ENCODE results near the gene FXN. TPM values are rescaled to one million over a fixed set of nuclear protein-coding genes. Genes with fewer than 3 reads are reported as not detected.

The FXN gene
- total RNA-seq, 1 experiment from 2014 or later = 17.8 TPM

DNA sequence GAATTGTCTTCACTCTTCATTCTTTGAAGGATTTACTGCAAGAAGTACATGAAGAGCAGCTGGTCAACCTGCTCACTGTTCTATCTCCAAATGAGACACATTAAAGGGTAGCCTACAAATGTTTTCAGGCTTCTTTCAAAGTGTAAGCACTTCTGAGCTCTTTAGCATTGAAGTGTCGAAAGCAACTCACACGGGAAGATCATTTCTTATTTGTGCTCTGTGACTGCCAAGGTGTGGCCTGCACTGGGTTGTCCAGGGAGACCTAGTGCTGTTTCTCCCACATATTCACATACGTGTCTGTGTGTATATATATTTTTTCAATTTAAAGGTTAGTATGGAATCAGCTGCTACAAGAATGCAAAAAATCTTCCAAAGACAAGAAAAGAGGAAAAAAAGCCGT, 37.6 kb downstream of the FXN start:
- intact Hi-C loops (cut with micrococcal nuclease; ENCODE audit: unreplicated experiment) = no loop called here
- Histone ChIP-seq H3K27me3 (ENCODE audit: control insufficient read depth, insufficient read depth, low read length) (no peaks in the 10 kb centered on the region), H3K9me3 (ENCODE audit: control insufficient read depth, insufficient read depth, low read depth, low read length) (no peaks in the 10 kb centered on the region), H3K4me3 (ENCODE audit: low read depth in 2 of 2, low read length in 2 of 2) (no peak overlapping the region), H3K27ac (ENCODE audit: low read length) (no peak overlapping the region), H3K36me3 (ENCODE audit: control insufficient read depth, insufficient read depth, low read length) (no peaks in the 10 kb centered on the region), H3K4me1 (ENCODE audit: control insufficient read depth, insufficient read depth, low read length) (no peaks in the 10 kb centered on the region)
- no TSS peak for BruUV-seq (replicated peaks)
- in situ Hi-C loops (cut with HindIII; ENCODE audit: low pct_unique_long_range_greater_than_20kb, low sequenced_read_pairs) = no loop called here
- ChIA-PET CTCF (interaction anchor here (0.7 kb wide), 1 partner anchor 214 kb away, joined by 3 read pairs; no protein-coding TSS in a partner anchor), POLR2A (interaction anchor here (0.5 kb wide), 1 partner anchor 171 kb away, joined by 10 read pairs; no protein-coding TSS in a partner anchor)
- no peak for DNase-seq (ENCODE audit: low read depth, low spot score)
- ATAC-seq = no peak
- no peak for TF ChIP-seq TCF7L2 (IDR thresholded peaks at IDR 0.05; ENCODE audit: low read depth, low read length)
- TF ChIP-seq POLR2AphosphoS5 (IDR thresholded peaks at IDR 0.05; ENCODE audit: low read depth, low read length) = no peak
- TF ChIP-seq, protein P1, sequence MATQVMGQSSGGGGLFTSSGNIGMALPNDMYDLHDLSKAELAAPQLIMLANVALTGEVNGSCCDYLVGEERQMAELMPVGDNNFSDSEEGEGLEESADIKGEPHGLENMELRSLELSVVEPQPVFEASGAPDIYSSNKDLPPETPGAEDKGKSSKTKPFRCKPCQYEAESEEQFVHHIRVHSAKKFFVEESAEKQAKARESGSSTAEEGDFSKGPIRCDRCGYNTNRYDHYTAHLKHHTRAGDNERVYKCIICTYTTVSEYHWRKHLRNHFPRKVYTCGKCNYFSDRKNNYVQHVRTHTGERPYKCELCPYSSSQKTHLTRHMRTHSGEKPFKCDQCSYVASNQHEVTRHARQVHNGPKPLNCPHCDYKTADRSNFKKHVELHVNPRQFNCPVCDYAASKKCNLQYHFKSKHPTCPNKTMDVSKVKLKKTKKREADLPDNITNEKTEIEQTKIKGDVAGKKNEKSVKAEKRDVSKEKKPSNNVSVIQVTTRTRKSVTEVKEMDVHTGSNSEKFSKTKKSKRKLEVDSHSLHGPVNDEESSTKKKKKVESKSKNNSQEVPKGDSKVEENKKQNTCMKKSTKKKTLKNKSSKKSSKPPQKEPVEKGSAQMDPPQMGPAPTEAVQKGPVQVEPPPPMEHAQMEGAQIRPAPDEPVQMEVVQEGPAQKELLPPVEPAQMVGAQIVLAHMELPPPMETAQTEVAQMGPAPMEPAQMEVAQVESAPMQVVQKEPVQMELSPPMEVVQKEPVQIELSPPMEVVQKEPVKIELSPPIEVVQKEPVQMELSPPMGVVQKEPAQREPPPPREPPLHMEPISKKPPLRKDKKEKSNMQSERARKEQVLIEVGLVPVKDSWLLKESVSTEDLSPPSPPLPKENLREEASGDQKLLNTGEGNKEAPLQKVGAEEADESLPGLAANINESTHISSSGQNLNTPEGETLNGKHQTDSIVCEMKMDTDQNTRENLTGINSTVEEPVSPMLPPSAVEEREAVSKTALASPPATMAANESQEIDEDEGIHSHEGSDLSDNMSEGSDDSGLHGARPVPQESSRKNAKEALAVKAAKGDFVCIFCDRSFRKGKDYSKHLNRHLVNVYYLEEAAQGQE (IDR thresholded peaks at IDR 0.05; ENCODE audit: insufficient read depth in 1 of 2, low read depth in 2 of 2, low read length in 1 of 2) = no peak
- TF ChIP-seq SIN3A (IDR thresholded peaks at IDR 0.05; ENCODE audit: borderline replicate concordance, insufficient read depth, low read depth, low read length) = no peak
- TF ChIP-seq, protein P2, sequence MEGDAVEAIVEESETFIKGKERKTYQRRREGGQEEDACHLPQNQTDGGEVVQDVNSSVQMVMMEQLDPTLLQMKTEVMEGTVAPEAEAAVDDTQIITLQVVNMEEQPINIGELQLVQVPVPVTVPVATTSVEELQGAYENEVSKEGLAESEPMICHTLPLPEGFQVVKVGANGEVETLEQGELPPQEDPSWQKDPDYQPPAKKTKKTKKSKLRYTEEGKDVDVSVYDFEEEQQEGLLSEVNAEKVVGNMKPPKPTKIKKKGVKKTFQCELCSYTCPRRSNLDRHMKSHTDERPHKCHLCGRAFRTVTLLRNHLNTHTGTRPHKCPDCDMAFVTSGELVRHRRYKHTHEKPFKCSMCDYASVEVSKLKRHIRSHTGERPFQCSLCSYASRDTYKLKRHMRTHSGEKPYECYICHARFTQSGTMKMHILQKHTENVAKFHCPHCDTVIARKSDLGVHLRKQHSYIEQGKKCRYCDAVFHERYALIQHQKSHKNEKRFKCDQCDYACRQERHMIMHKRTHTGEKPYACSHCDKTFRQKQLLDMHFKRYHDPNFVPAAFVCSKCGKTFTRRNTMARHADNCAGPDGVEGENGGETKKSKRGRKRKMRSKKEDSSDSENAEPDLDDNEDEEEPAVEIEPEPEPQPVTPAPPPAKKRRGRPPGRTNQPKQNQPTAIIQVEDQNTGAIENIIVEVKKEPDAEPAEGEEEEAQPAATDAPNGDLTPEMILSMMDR (IDR thresholded peaks at IDR 0.05) = no peak

DNA sequence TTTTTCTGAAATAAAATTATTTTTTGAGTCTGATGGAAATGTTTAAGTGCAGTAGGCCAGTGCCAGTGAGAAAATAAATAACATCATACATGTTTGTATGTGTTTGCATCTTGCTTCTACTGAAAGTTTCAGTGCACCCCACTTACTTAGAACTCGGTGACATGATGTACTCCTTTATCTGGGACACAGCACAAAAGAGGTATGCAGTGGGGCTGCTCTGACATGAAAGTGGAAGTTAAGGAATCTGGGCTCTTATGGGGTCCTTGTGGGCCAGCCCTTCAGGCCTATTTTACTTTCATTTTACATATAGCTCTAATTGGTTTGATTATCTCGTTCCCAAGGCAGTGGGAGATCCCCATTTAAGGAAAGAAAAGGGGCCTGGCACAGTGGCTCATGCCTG, 39.2 kb downstream of the FXN start:
- no peak for DNase-seq (ENCODE audit: low read depth, low spot score)
- H3K4me1 ChIP-seq (ENCODE audit: control insufficient read depth, insufficient read depth, low read length) = no peaks in the 10 kb centered on the region
- in situ Hi-C loops (cut with HindIII; ENCODE audit: low pct_unique_long_range_greater_than_20kb, low sequenced_read_pairs) = no loop called here
- H3K9me3 ChIP-seq (ENCODE audit: control insufficient read depth, insufficient read depth, low read depth, low read length) = no peaks in the 10 kb centered on the region
- CTCF ChIA-PET = no interaction called here
- H3K27ac ChIP-seq (ENCODE audit: low read length) = no peak overlapping the region
- no peak overlapping the region for H3K4me3 ChIP-seq (ENCODE audit: low read depth in 2 of 2, low read length in 2 of 2)
- intact Hi-C loops (cut with micrococcal nuclease; ENCODE audit: unreplicated experiment) = no loop called here
- no peaks in the 10 kb centered on the region for H3K27me3 ChIP-seq (ENCODE audit: control insufficient read depth, insufficient read depth, low read length)
- POLR2A ChIA-PET = no interaction called here
- no TSS peak for BruUV-seq (replicated peaks)
- ATAC-seq = no peak
- H3K36me3 ChIP-seq (ENCODE audit: control insufficient read depth, insufficient read depth, low read length) = no peaks in the 10 kb centered on the region
- TF ChIP-seq TCF7L2 (IDR thresholded peaks at IDR 0.05; ENCODE audit: low read depth, low read length) (no peak), POLR2AphosphoS5 (IDR thresholded peaks at IDR 0.05; ENCODE audit: low read depth, low read length) (no peak), SIN3A (IDR thresholded peaks at IDR 0.05; ENCODE audit: borderline replicate concordance, insufficient read depth, low read depth, low read length) (no peak)
- TF ChIP-seq, protein P2 (IDR thresholded peaks at IDR 0.05) = no peak
- TF ChIP-seq, protein P1 (IDR thresholded peaks at IDR 0.05; ENCODE audit: insufficient read depth in 1 of 2, low read depth in 2 of 2, low read length in 1 of 2) = no peak

All from Panc1 (cell line).